Stimulated activated CD4-positive, alpha-beta T cell treated with anti-CD3 and anti-CD28 coated beads, Interleukin-2, amount 100 ng/mL, for 4 hours (primary cell): ENCODE results near the gene CCS.
"Not testable (repeated sequence)": the region's sequence is repeated elsewhere in the genome, so short reads cannot be mapped to it uniquely, and the experiment has no call there.

ENCODE experiments used
- DNase-seq: peaks from one replicate; pipeline ENCODE4 v3.0.0-alpha.2; 2020; ENCODE audit warnings: low read depth

Gene CCS

GRCh38 chr11:66626382-66626781 is 33.4 kb downstream of the CCS start:
- no peak for DNase-seq

- no peak for DNase-seq
These were observed 33.9 kb downstream of the CCS start for GRCh38 chr11:66626926-66627325.

GRCh38 chr11:66628061-66628603 is 35.1 kb downstream of the CCS start:
- no peak for DNase-seq

GRCh38 chr11:66629356-66629755 is 36.4 kb downstream of the CCS start:
- no peak for DNase-seq

- DNase-seq, result no peak
These were observed 38.9 kb downstream of the CCS start for GRCh38 chr11:66631883-66632282.

GRCh38 chr11:66632952-66633351 is 40.0 kb downstream of the CCS start:
- DNase-seq, result no peak

- DNase-seq, result no peak
These were observed 43.4 kb downstream of the CCS start for GRCh38 chr11:66636411-66636810.

- no peak for DNase-seq
These were observed 44.7 kb downstream of the CCS start for GRCh38 chr11:66637557-66638176.

GRCh38 chr11:66638177-66639065 is 45.4 kb downstream of the CCS start, which contains the start of gene RBM4:
TSS of gene RBM4 (plus strand) at chr11:66638703. CDS start at chr11:66639712, 1,009 bp downstream.
- peak; percentile 96 for DNase-seq

GRCh38 chr11:66639066-66639813 is 46.3 kb downstream of the CCS start:
- DNase-seq, result no peak

- not testable (repeated sequence) for DNase-seq
These were observed 46.9 kb downstream of the CCS start for GRCh38 chr11:66639814-66640340.

GRCh38 chr11:66641834-66642233 is 48.8 kb downstream of the CCS start:
- DNase-seq, result no peak

GRCh38 chr11:66643745-66644437 is 50.9 kb downstream of the CCS start:
- DNase-seq, result no peak

- DNase-seq, result no peak
These were observed 53.8 kb downstream of the CCS start for GRCh38 chr11:66646828-66647227.

- DNase-seq, result no peak
These were observed 56.9 kb downstream of the CCS start for GRCh38 chr11:66649903-66650302.

GRCh38 chr11:66651016-66651415 is 58.0 kb downstream of the CCS start:
- no peak for DNase-seq

GRCh38 chr11:66652651-66653050 is 59.7 kb downstream of the CCS start:
- DNase-seq, result no peak

- no peak for DNase-seq
These were observed 60.1 kb downstream of the CCS start for GRCh38 chr11:66653123-66653522.
